MM.1S (cell line): ENCODE results near the gene ANGPT4.

Source experiments
- DNase-seq: peaks from one replicate; pipeline ENCODE4 v3.0.0-alpha.2; 2015
- H2AFZ ChIP-seq: fragments of 300-600 bp; sonication (generic); 2 replicates; pipeline ENCODE4 v1.6.0; 2016; ENCODE audit warnings: antibody characterized with exemption, low read length
- H3F3A ChIP-seq: fragments of 300-600 bp; sonication (generic); 2 replicates; pipeline ENCODE4 v1.6.1; 2016; ENCODE audit warnings: mild to moderate bottlenecking, antibody characterized with exemption, low read length, moderate library complexity, mixed read lengths; ENCODE audit not compliant: insufficient read depth
- H3K27ac ChIP-seq: fragments of 300-600 bp; sonication (generic); 2 replicates; pipeline ENCODE4 v1.5.1; 2016; ENCODE audit warnings: mild to moderate bottlenecking, low read length
- H3K27me3 ChIP-seq: fragments of 300-600 bp; sonication (generic); replicated peaks from 2 replicates; pipeline ENCODE4 v1.6.0; 2016; ENCODE audit warnings: low read length; ENCODE audit not compliant: insufficient read depth
- H3K36me3 ChIP-seq: fragments of 300-600 bp; sonication (generic); replicated peaks from 2 replicates; pipeline ENCODE4 v1.6.1; 2016; ENCODE audit warnings: mild to moderate bottlenecking, low read length, mixed read lengths; ENCODE audit not compliant: insufficient read depth
- H3K4me1 ChIP-seq: fragments of 300-600 bp; sonication (generic); 2 replicates; pipeline ENCODE4 v1.6.1; 2016; ENCODE audit warnings: low read length, mixed read lengths
- H3K4me2 ChIP-seq: fragments of 300-600 bp; sonication (generic); 2 replicates; pipeline ENCODE4 v1.6.0; 2016; ENCODE audit warnings: low read depth, low read length
- H3K4me3 ChIP-seq: fragments of 300-600 bp; sonication (generic); 2 replicates; pipeline ENCODE4 v1.5.1; 2016; ENCODE audit warnings: low read length, mixed read lengths
- H3K79me2 ChIP-seq: fragments of 300-600 bp; sonication (generic); 2 replicates; pipeline ENCODE4 v1.6.1; 2016; ENCODE audit warnings: mixed run types, low read length, mixed read lengths
- H3K9ac ChIP-seq: fragments of 300-600 bp; sonication (generic); 2 replicates; pipeline ENCODE4 v1.6.1; 2016; ENCODE audit warnings: low read length, mixed read lengths
- H3K9me2 ChIP-seq: fragments of 300-600 bp; sonication (generic); replicated peaks from 2 replicates; pipeline ENCODE4 v1.6.1; 2016; ENCODE audit warnings: mild to moderate bottlenecking, low read length, mixed read lengths; ENCODE audit not compliant: insufficient read depth
- H3K9me3 ChIP-seq: fragments of 300-600 bp; sonication (generic); replicated peaks from 2 replicates; pipeline ENCODE4 v1.6.1; 2016; ENCODE audit warnings: mild to moderate bottlenecking, low read length, mixed read lengths; ENCODE audit not compliant: insufficient read depth
- H4K20me1 ChIP-seq: fragments of 300-600 bp; sonication (generic); 2 replicates; pipeline ENCODE4 v1.6.1; 2016; ENCODE audit warnings: mild to moderate bottlenecking, low read length, moderate library complexity, mixed read lengths; ENCODE audit not compliant: insufficient read depth
- CTCF ChIP-seq: fragments of 300-600 bp; sonication (generic); IDR thresholded peaks from 2 replicates; pipeline ENCODE4 v1.5.1; 2016; ENCODE audit warnings: antibody characterized with exemption, low read length, mixed read lengths
- EZH2 ChIP-seq: fragments of 300-600 bp; sonication (generic); optimal IDR thresholded peaks from 2 replicates; pipeline ENCODE3; 2017; ENCODE audit warnings: low read depth, mild to moderate bottlenecking, antibody characterized with exemption, low read length, mixed read lengths
- EZH2phosphoT487 ChIP-seq: fragments of 300-600 bp; sonication (generic); IDR thresholded peaks from 2 replicates; pipeline ENCODE4 v1.6.1; 2018; ENCODE audit warnings: antibody characterized with exemption, low read length

ANGPT4 gene

GRCh38 chr20:823574-823902 lies 92.6 kb downstream of the ANGPT4 start:
- Histone ChIP-seq H3K36me3 (no peaks in the 10 kb centered on the region), H3K4me2 (no peak overlapping the region), H3K27ac (no peak overlapping the region), H3K9me2 (no peaks in the 10 kb centered on the region), H3K27me3 (no peaks in the 10 kb centered on the region), H3K9ac (no peak overlapping the region), H3F3A (no peaks in the 10 kb centered on the region), H3K9me3 (no peaks in the 10 kb centered on the region), H2AFZ (no peak overlapping the region), H3K4me3 (no peak overlapping the region), H4K20me1 (no peaks in the 10 kb centered on the region), H3K79me2 (no peaks in the 10 kb centered on the region), H3K4me1 (no peaks in the 10 kb centered on the region)
- no peak for TF ChIP-seq EZH2
- no peak for TF ChIP-seq CTCF
- no peak for TF ChIP-seq EZH2phosphoT487
- DNase-seq = no peak

GRCh38 chr20:822651-823573 lies 93.2 kb downstream of the ANGPT4 start:
- no peaks in the 10 kb centered on the region for H4K20me1 ChIP-seq
- H3K79me2 ChIP-seq = no peaks in the 10 kb centered on the region
- no peaks in the 10 kb centered on the region for H3K4me1 ChIP-seq
- H3K9ac ChIP-seq = no peak overlapping the region
- no peak overlapping the region for H3K27ac ChIP-seq
- H3K36me3 ChIP-seq = no peaks in the 10 kb centered on the region
- H3K9me2 ChIP-seq = no peaks in the 10 kb centered on the region
- H3K27me3 ChIP-seq = no peaks in the 10 kb centered on the region
- DNase-seq = no peak
- no peak overlapping the region for H2AFZ ChIP-seq
- H3K9me3 ChIP-seq = no peaks in the 10 kb centered on the region
- no peak overlapping the region for H3K4me2 ChIP-seq
- no peak for TF ChIP-seq EZH2
- H3K4me3 ChIP-seq = no peak overlapping the region
- H3F3A ChIP-seq = no peaks in the 10 kb centered on the region

GRCh38 chr20:821731-822065 lies 94.4 kb downstream of the ANGPT4 start:
- Histone ChIP-seq H3K4me1 (no peaks in the 10 kb centered on the region), H3K9me3 (no peaks in the 10 kb centered on the region), H3K79me2 (no peaks in the 10 kb centered on the region), H3K9ac (no peak overlapping the region), H3K9me2 (no peaks in the 10 kb centered on the region), H3K4me3 (no peak overlapping the region), H2AFZ (no peak overlapping the region), H3K36me3 (no peaks in the 10 kb centered on the region), H3K27ac (no peak overlapping the region), H3F3A (no peaks in the 10 kb centered on the region), H3K27me3 (no peaks in the 10 kb centered on the region), H3K4me2 (no peak overlapping the region), H4K20me1 (no peaks in the 10 kb centered on the region)
- DNase-seq = no peak
- TF ChIP-seq EZH2phosphoT487 (no peak), CTCF (no peak), EZH2 (no peak)

GRCh38 chr20:821046-821730 lies 94.9 kb downstream of the ANGPT4 start:
- Histone ChIP-seq H3K9me2 (no peaks in the 10 kb centered on the region), H3K79me2 (no peaks in the 10 kb centered on the region), H2AFZ (no peak overlapping the region), H3K4me2 (no peak overlapping the region), H3F3A (no peaks in the 10 kb centered on the region), H3K4me1 (no peaks in the 10 kb centered on the region), H3K27me3 (no peaks in the 10 kb centered on the region), H3K9me3 (no peaks in the 10 kb centered on the region), H3K36me3 (no peaks in the 10 kb centered on the region), H4K20me1 (no peaks in the 10 kb centered on the region), H3K4me3 (no peak overlapping the region), H3K27ac (no peak overlapping the region), H3K9ac (no peak overlapping the region)
- DNase-seq = no peak
- no peak for TF ChIP-seq EZH2phosphoT487
- no peak for TF ChIP-seq EZH2
- no peak for TF ChIP-seq CTCF
